Cardiac septum (tissue), 1 donor: Measurements from ENCODE around the gene NPTN. TPM values are rescaled to one million over a fixed set of nuclear protein-coding genes. Genes with fewer than 3 reads are reported as not detected.
A peak's percentile ranks its signal among the peaks of the same experiment; 100 is the strongest.

Experiments used
- DNase-seq: peaks from one replicate; pipeline ENCODE4 v3.0.0-alpha.2; 2020; ENCODE audit warnings: low spot score
- intact Hi-C: fragments of 100-400 bp; cut with DNase I; formaldehyde crosslinking; loops from one replicate; pipeline ENCODE4 v1.14.0; 2022
- total RNA-seq: library from RNA; stranded (reverse); fragmentation: NEBNext Ultra II Directional; extraction: Animal tissue kit (Norgen Biotek cat#: 25700); gene quantifications from one replicate; pipeline ENCODE4 v1.2.1, GENCODE V29; 2021
- donor health status: DM: no; HTN: no; CAD: no.

The NPTN gene
- total RNA-seq, 1 donor from 2014 or later: 175 TPM

DNA sequence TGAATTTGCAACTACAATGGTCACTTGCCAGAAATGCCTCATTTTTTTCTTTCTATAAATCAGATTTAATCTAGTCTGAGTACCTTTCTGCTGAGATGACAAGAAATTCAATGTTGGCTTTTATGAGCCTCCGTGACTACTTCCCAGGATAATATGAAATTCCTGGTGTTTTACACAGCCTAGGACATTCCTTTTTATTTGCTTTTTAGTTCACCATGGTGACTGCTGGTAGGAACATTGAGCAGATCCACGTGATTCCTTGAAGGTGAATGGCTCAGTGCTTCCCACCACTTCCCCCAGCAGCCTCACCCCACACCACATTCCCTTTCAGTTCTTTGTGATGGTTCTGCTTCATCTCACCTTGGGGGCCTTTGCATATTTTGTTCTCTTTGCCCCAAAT, 4.3 kb upstream of the NPTN start:
- intact Hi-C loops: loop anchor here (5.0 to 10.0 kb wide), 2 partner anchors 243 to 330 kb away; no protein-coding TSS in a partner anchor
- DNase-seq: no peak

DNA sequence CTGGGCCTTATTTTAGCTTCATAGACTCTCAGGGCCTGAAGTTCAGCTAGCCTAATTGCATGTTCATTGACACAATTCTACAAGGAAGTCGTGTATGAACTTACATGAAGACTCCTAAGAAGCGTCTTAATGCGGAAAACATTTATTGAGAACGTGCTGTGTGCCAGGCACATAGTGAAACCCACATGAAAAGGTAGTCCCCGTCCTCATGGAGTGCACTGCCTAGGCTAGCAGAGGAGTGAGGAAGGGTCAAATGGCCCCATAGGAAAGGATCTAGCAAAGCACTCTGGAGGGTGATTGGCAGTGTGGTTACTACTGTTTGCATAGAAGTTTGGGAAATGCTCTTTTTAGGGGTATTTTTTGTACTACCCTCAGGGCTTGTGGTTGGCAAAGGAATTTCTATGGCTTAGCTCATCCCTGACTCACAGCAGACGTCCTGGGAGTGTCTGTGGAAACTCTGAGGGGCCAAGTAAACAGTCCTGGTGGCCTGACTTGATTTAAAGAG, 854 bp upstream of the NPTN start:
- no peak for DNase-seq
- intact Hi-C loops: loop anchor here (2.0 to 10.0 kb wide), 3 partner anchors 37 to 239 kb away; no protein-coding TSS in a partner anchor

DNA sequence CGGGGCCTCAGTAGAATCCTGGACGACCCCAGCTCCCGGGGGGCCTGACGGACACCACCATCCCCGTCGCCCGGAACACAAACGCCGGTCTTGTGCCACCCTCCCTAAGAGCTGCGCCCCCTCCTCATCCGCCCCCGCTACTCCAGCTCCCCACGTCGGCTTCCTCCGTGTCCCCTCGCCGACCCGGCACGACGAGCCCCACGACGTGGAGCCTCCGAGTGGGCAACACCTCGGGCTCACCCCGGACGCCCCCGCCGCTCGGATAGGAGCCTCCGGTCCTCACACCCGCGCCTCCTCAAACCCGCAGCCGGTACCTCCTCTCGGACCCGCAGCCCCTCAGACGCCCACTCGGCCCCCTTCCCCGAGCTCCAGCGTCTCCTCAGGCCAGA, 525 bp downstream of the NPTN start:
- intact Hi-C loops: loop anchor here (2.0 to 10.0 kb wide), 2 partner anchors 36 to 238 kb away; no protein-coding TSS in a partner anchor
- peak; percentile 77 for DNase-seq

DNA sequence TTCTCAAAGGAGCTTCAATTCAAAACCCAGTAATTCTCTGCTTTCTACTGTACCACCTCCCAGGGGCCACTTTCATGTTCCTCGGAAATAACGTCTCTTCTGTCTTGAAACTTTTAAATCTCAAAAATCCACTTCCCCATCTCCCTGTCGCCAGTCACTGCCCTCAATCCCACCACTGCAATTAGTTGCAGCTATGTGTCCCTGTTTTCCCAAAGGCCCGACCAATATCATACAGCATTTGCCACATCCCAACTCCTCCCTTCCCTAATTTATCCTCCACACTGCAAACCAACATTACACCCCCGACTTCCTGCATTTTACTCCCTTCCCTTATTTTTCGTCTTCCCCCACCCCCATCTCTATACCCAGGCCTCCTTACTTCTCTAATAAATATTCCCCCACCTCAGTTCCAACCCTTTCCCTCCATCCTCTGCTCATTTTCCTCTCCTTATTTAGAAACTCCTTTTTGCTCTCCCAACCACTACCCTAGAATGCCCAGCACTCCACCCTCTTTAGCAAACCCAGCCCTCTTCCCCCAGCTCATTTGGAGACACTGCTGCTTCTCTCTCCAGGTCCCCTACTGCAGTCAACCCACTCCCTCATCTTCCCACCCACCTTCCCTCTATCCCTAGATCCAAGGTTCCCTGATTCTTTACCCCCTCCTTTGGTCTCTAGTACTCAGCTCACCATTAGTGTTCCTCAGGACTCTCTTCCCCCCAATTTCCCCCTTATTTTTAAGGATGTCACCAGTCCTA, 1.1 kb downstream of the NPTN start:
- intact Hi-C loops: loop anchor here (2.0 to 10.0 kb wide), 2 partner anchors 35 to 237 kb away; no protein-coding TSS in a partner anchor
- DNase-seq: no peak

DNA sequence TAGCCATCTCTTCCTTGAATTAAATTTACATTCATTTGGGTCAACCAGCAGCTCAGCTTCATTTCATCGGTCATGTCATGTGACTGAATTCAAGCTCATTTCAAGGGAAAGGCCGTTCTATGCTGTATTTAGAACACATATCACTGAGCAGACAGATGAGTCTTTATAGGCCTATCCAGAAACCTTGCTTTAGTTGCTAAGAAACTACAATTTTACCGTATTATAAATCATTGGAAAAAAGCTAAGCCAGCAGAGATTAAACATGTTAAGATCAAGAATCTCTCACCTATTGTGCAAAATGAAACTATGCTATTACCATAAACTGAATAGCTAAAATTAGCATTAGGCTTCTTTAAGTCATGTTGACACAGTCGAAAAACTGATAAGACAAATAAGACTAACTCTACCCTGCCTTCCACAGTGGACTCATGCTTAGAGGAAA, 2.2 kb downstream of the NPTN start:
- intact Hi-C loops: loop anchor here (10.0 kb wide), 1 partner anchor 236 kb away; no protein-coding TSS in a partner anchor
- DNase-seq: no peak

DNA sequence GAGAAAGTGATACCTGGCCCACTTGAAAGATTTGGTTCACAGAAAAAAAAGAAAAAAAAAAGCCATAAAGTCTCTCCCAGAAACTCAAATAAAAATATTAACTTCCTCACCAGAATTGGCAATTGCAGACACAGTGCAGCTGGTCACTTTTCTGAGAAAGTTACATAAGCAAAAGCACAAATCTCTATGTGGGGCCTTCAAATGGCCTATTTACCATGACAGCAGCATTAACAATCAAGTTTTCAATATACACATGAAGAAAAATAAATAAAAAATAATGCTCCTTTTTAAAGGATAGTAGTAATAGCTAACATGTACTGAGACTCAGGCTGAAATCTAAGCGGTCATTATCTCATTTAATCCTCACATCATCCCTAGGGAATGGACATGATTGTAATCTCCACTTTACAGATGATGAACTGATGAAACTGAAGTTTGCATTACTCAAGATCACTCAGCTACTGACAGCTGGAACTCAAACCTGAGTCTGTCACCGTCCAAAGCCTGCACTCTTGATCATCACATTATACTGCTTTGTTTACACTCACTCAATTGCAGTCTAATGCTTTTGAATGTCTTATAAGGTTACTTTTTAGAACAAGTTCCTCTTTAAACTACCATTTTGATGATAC, 3.3 kb downstream of the NPTN start:
- intact Hi-C loops: loop anchor here (10.0 kb wide), 1 partner anchor 235 kb away; no protein-coding TSS in a partner anchor
- DNase-seq: no peak

DNA sequence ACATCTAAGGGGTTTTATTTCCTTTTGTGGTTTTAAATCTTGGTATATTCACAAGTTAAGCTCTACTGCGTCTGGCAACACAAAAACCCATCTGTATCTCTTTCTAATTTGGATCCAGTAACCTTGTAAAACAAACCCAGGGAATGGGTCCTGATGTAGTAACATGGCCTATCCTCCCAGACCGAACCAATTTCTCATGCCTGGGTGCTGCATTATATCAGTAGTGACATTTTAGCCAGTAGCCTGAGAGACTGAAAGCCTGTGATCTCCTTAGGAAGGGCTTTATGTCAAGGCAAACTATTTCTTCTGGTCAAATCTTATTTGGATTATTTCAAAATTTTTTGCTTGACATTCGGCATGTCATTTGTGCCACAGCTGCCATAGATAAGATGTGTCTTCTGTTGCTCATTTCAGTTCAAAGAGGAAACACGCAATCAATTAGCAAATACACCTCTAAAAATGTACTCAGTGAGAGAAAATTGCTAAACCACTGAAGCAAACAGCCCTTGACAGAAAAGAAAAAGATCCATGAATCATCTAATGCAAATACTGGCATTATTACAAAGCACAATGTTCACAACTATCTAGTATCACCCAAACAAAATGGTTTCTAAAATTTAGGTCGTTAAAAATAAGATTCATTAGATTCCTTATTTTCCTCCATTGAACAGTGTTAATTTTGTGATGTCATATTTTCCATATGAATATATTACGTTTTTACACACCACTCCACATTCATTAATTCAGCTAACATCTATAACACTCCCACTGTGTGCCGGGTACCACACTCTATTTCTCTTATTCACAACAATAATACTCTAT, 4.0 kb downstream of the NPTN start:
- no peak for DNase-seq
- intact Hi-C loops: no loop called here

DNA sequence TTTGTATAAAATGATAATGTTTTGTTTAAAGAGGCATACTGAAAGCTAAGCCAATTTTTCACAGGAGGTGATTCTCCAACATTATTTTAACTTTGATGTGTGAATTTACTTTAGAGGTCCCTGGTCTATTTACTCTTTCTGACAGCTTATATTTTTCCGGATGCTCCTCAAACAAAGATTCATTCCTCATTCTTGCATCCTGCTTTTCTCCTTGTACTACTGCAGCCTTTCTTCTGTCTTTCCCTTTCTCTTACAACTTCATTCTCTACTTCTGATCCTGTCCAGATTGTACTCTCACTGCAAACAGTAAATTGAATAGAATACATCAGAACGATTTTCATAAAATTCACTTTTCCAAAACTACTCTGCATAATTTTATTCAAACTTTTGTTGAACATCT, 5.1 kb downstream of the NPTN start:
- intact Hi-C loops: no loop called here
- DNase-seq: no peak

DNA sequence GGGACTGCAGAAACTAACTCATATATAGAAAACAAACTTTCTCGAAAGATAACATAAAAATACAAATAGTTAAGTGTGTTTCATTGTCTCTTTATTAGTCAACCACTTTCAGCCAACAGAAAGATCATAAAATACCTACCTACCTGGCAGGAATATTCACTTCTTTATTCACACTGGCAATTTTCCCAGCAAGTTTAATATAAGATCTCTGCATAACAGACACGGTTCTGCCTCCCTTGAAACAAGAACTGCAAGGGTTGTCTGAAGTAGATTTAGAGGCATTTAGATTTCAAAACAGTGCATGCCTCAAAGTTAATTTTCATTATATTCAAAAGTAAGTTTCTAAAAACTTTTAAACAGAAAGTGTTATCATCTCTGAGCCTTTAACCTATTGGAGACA, 7.1 kb downstream of the NPTN start:
- intact Hi-C loops: no loop called here
- no peak for DNase-seq

DNA sequence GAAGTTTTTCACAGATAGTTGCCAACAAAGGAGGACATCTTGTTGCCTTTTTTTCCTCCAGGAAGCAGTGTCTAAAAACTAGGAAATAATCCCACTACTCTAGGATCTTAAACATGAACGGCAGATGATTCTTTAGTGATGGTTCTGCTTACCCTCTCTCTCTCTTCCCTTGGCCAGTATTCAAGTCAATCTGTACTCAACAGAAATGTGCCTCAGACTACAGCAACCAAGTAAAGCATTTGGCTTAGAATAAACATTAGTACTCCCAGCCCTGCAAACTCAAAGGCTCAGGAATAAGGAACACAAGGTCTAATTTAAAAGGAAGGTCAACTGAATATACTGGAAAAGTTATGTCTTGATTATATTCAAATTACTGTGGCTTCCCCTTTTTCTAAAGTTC, 8.7 kb downstream of the NPTN start:
- intact Hi-C loops: no loop called here
- no peak for DNase-seq

DNA sequence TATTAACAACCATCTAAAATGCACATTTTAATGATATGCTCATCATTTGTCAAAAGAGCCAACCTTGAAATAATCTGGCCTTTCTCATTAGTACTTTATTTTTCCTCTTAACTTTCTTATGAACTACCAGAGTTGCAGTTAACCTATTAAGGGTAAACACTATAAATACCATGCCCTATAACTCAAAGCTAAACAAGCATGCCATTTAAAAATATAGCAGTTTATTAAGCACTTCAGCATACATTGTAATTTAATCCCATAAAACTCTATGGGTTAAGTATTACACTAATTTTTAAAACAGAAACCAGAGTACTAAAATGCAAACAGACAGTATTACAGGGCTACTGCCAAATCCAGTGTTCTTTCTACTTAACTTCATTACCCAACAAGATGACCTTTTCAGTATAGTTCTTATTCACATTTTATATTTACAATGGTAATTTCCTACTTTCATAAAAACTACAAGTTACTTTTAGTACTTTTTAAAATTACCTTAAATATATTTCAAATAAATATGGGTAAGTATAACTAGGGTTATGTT, 11.8 kb downstream of the NPTN start:
- intact Hi-C loops: no loop called here
- DNase-seq: no peak

DNA sequence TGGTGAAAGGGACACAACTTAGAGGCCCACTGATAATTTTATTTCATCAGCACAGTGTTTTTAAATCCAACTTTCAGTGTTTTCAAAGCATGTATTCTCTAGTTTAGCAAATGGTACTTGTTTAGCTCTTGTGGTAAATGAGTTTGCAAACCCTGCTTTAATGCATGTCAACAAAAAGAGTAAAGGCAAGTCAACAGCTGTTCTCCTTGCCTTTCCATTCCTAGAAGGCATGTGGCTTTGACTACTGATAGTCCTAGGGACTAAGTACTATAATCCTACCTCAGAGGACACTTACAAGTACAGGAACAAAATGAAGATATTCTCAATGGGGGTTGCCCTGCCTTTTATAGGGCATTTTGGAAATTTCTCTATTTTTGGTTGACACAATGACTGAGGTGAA, 13.1 kb downstream of the NPTN start:
- intact Hi-C loops: no loop called here
- no peak for DNase-seq

DNA sequence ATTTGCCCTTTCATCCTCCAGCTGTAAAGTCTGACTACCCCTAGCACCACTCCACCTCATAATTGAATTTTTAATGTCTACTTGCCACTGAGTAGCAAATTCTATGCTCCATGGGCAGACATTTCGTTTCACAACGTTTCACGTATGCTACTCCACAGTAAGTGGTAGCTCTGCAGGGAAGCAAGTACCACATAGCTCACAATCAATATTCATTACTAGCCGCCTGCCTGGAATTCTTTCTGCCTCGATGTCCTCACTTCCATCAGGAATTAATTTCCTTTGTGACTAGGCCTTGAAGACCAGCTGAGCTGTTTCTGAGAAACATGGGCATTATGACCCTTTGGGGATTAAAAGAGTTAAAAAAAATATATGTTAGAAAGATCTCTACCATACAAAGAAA, 15.3 kb downstream of the NPTN start:
- intact Hi-C loops: no loop called here
- DNase-seq: no peak

DNA sequence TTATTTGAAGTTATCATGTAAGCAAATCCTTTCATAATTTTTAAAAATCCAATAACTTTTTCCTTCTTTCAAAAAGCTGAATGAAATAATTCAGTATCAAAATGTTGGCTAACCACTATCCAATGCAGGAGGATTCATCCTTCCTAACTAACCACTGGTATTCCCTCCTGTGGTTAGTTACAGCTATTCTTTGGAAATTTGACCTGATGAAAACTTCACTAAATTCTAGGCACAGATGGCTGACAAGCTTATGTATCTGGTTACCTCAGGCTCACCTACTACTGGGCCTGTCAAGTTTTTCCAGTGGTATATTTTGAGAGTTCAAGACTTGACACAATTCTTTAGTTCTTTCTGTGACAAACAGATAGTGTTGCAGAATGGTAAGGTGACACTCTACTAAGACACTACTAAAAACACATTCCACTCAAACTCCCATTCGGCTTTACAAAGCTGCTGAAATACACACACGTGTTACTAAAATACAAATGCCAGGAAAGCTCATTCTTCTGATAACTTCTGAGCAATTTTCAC, 15.8 kb downstream of the NPTN start:
- DNase-seq: no peak
- intact Hi-C loops: no loop called here

DNA sequence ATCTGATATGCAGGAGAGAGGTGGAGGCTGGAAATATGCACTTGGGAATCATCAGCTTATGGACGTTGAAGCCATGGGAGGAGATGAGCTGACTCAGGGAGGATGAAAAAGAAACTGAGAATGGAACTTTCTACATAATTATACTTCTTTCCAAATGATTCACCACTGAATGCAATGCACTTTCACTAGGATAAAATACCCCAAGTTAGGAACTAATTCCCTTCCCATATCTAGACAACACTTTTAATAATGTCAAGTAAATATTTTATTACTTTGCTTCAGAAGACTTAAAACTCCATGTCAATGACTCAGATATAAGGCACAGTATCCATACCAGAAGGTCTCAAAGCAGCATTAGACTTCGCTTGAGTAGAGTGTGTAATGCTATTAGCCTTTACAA, 24.2 kb downstream of the NPTN start:
- no peak for DNase-seq
- intact Hi-C loops: no loop called here

DNA sequence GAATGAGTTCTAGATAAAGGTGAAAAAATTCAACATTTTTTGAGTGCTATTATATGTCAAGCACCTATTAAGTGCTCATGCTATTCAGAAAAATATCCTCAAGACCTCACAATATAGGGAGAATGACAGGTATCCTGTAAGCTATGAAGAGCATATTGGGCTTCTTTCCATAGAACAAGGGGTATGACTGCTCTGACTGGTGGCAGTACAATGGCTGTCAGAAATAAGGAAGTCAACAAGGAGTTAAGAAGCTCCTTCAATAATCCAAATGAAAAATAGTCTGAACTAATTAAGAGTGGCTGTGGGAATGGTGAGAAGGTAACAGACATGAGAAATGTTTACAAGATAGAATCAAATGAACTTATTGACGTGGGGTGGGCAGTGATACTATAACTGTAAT, 24.7 kb downstream of the NPTN start:
- intact Hi-C loops: no loop called here

DNA sequence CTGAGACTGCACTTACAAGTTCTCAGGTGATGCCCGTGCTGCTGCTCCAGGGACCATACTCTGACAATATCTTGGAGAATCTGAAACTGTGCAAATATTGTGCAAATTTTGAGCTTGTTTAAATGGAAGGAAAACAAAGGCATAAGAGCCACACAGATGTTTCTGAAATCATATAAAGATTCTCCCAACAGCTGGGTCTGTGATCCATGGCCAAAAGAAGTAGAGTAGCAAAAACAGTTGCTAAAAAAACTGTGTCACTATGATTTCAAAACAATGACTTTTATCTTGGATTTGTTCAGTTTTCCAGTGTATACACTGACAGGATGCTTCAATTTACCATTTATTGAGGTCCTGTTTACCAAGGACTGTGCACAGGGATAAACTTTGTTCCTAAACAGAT, 25.3 kb downstream of the NPTN start:
- no peak for DNase-seq
- intact Hi-C loops: no loop called here

More for the DNA sequence above, 24.7 kb downstream of the NPTN start:
- no peak for DNase-seq

DNA sequence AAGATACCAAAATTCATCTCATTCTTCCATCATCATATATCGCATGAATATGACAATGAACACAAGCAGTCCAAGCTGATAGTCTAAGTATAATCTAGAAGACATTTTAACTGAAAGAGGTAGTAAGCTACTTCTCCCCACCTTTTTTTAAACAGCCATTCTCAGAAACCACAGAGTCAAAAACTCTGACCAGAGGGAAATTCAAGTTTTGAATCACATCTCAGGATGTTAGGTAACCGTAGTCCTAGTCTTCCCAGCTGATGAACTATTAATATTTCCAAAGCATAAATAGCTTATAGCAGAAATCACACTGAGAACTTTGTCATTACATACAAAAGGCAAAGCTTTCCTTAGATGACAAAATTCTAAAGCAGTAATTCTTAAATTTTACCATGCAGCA, 25.8 kb downstream of the NPTN start:
- no peak for DNase-seq
- intact Hi-C loops: no loop called here

DNA sequence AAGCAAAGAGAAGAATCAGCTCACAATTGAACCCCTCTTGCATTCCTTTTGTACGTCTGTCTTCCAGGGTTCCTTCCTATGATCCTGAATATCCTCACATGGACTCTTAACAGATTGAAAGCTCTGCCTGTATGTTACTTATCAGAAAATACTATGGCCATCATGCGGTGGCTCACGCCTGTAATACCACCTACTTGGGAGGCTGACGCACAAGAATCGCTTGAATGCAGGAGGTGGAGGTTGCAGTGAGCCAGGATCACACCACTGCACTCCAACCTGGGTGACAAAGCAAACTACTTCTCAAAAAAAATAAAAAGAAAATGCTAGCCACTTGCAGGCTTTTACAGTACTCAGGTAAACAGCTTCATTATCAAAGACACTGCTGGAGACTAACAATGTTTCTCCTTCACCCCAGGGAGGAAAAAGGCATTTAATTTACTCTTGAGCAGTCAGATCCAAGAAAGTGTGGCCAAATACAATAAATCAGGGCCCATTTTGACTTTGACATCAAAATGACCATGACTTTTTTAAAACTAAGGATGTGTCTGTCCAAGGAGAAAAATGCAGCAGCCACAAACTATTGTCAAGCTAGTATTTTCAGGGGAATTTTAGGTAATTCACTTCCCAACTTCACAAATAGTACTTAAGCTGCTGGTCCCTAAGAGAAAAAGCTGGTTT, 27.3 kb downstream of the NPTN start:
- intact Hi-C loops: no loop called here
- no peak for DNase-seq
